PFSK-1 (cell line): ENCODE data around the gene SLIT3.

ENCODE experiments used
- FOXP2 ChIP-seq: optimal IDR thresholded peaks from 2 replicates; pipeline ENCODE3; 2011; ENCODE audit warnings: borderline replicate concordance, control low read depth, inconsistent platforms; ENCODE audit not compliant: insufficient read depth; ENCODE audit errors: extremely low read length, extremely low read depth
- POLR2AphosphoS5 ChIP-seq: IDR thresholded peaks from 2 replicates; pipeline ENCODE4 v1.6.1; 2012; ENCODE audit warnings: low read depth, mild to moderate bottlenecking, control low read depth, low read length, moderate library complexity
- REST ChIP-seq, 2 experiments: IDR thresholded peaks; 2 replicates each; pipeline versions ENCODE4 v1.6.1 to v1.8.0; 2011 to 2012; ENCODE audit warnings: low read depth in 2 of 2, low read length in 2 of 2, control low read depth in 1 of 2, inconsistent platforms in 1 of 2, mild to moderate bottlenecking in 1 of 2, moderate library complexity in 1 of 2; ENCODE audit not compliant: insufficient read depth in 1 of 2
- SIN3A ChIP-seq: IDR thresholded peaks from 2 replicates; pipeline ENCODE4 v1.6.1; 2012; ENCODE audit warnings: mild to moderate bottlenecking, low read length, moderate library complexity, borderline replicate concordance; ENCODE audit not compliant: insufficient read depth
- TAF1 ChIP-seq: IDR thresholded peaks from 2 replicates; pipeline ENCODE4 v1.6.1; 2012; ENCODE audit warnings: low read length, control low read depth, borderline replicate concordance; ENCODE audit not compliant: insufficient read depth

Gene SLIT3

GRCh38 chr5:169152453-169152852 lies 148.5 kb downstream of the SLIT3 start:
- TF ChIP-seq TAF1 (no peak), POLR2AphosphoS5 (no peak), FOXP2 (no peak), SIN3A (no peak), REST (IDR thresholded peaks at IDR 0.05; ENCODE audit: insufficient read depth in 1 of 2, low read depth in 2 of 2, low read length in 2 of 2) (no peak)

GRCh38 chr5:169151051-169151805 lies 149.7 kb downstream of the SLIT3 start:
- TF ChIP-seq TAF1 (no peak), FOXP2 (no peak), REST (IDR thresholded peaks at IDR 0.05; ENCODE audit: insufficient read depth in 1 of 2, low read depth in 2 of 2, low read length in 2 of 2) (no peak), POLR2AphosphoS5 (no peak), SIN3A (no peak)

DNA sequence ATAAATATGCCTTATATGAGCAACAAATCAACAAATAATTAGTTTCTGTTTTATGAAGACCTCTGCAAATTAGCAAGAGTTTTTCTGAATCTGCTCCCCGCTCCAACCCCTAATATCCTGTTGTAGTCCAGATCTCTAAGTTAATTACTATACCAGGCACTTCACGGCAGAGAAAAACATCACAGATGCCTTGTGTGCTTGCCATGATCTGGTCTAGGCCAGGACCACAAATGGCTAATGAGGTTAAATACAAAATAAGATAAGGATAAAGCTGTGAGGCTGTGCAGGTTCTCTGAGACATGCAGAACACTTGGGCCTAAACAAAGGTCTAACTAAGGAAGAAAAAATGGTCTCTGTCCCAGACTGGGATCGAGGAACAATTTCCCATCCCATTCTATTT lies 150.8 kb downstream of the SLIT3 start:
- no peak for TF ChIP-seq SIN3A

- TF ChIP-seq SIN3A (no peak), POLR2AphosphoS5 (no peak)
These were observed 151.6 kb downstream of the SLIT3 start for GRCh38 chr5:169149317-169149716.

DNA sequence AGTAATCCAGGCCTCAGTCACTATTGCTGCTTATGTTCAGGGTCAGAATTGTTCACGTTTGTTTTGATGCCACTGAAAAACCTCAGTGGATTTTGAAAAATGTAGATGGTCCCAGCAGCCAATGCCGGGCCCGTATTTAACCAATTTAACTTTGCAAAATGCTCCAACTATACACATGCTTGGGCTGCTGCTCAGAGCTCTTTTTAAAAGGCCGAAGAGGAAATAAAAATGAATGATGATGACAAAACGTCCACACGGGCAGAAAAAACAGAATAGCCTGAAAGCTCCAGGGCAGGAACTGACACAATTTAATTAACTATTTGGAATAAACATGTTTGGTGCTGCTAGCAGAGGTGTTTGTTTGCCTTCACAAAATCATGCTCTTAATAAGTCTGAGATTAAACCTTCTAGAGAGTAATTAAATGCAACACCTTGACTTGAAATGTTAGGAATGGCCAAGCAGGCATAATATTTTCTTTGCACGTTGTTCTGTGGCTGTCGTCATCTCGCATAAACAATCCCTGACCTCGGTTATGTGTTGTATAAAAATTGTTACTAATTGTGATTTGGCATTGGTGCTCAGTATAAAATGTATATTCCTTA lies 152.7 kb downstream of the SLIT3 start:
- TF ChIP-seq REST (IDR thresholded peaks at IDR 0.05; ENCODE audit: insufficient read depth in 1 of 2, low read depth in 2 of 2, low read length in 2 of 2): no peak
- no peak for TF ChIP-seq TAF1
- no peak for TF ChIP-seq POLR2AphosphoS5

DNA sequence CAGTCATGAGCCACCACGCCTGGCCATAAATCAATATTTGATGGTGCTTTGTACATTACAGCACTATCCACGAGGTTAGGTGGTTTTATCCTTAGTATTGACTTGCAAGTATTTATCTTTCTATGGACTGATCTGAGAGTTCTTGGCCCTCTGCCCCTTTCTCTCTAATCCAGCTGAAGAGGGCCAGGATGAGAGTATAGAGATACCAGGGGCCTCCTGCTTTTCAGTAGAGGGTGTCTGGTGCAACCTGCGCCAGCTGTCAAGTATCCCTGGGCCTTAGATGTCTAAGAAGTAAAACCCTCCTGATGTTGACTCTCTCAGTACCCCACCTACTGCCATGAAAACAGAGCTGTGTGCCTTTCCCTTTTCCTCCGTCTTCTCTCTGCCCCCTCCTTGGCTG lies 153.4 kb downstream of the SLIT3 start:
- TF ChIP-seq FOXP2 (no peak), TAF1 (no peak), POLR2AphosphoS5 (no peak), REST (IDR thresholded peaks at IDR 0.05; ENCODE audit: insufficient read depth in 1 of 2, low read depth in 2 of 2, low read length in 2 of 2) (no peak), SIN3A (no peak)
